GM18873 (cell line): Measurements from ENCODE around the gene PNPO.
"Not testable (repeated sequence)": the region's sequence is repeated elsewhere in the genome, so short reads cannot be mapped to it uniquely, and the experiment has no call there.

ENCODE experiments used
- ATAC-seq: cut with Tn5 transposase; IDR thresholded peaks from one replicate; pipeline ENCODE4 v1.9.1; 2021; ENCODE audit warnings: mild to moderate bottlenecking, moderate library complexity, moderate number of reproducible peaks; ENCODE audit not compliant: unreplicated experiment, low FRiP score

The PNPO gene

DNA sequence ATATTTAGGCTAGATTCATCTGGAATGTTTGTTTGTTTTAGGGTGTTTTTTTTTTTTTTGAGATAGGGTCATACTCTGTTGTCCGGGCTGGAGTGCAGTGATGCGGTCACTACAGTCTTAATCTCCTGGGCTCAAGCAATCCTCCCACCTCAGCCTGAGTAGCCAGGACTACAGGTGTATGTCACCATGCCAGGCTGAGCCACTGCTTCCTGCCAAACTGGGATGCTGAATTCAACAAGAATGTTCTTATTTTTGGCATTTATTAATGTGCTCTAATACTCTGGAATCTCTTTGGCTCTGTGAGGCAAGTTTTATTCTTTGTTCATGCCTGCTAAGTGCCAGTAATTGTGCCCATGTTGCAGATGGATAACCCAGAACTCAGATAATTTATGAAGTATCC, 23.8 kb upstream of the PNPO start:
- ATAC-seq, result no peak

DNA sequence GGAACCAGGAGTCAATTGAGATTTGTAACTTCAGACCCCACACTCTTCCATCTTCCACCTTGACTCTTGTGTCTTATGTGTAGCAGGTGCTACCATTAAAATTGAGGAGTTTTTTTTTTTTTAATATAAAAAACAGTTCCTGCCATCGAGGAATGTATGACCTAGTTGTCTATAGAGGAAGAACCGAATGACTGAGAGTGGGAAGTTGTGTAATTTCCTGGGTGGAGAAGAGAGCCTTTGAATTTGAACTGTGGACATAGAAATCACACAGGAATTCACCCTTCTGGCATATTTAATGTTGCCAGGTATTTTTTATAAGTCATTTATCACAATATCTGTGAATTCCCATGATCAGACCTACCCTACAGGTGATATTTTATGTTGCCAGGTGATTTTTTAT, 23.4 kb upstream of the PNPO start:
- ATAC-seq, result no peak

DNA sequence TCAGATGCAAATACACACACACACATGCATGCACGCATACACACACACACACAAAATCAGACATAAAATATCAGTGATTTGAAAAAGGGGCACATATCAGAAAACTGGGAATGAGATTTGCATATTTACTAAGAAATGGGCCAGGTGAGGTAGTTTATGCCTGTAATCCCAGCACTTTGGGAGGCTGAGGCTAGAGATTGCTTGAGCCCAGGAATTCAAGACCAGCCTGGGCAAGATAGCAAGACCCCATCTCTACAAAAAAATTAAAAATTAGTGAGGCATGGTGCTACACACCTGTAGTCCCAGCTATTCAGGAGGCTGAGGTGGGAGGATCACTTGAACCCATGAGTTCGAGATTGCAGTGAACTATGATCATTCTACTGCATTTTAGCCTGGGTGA, 22.4 kb upstream of the PNPO start:
- ATAC-seq, result no peak

DNA sequence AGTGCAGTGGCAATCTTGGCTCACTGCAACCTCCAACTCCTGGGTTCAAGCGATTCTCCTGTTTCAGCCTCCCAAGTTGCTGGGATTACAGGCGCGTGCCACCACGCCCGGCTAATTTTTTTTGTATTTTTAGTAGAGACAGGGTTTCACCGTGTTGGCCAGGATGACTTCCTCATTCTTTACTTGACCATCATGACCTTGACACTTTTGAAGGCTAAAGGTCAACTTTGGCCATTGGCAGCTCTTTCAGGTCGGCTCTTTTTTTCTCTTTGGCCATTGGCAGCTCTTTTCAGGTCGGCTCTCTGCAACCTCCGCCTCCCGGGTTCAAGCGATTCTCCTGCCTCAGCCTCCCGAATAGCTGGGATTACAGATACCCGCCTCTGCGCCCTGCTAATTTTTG, 21.5 kb upstream of the PNPO start:
- not testable (repeated sequence) for ATAC-seq

DNA sequence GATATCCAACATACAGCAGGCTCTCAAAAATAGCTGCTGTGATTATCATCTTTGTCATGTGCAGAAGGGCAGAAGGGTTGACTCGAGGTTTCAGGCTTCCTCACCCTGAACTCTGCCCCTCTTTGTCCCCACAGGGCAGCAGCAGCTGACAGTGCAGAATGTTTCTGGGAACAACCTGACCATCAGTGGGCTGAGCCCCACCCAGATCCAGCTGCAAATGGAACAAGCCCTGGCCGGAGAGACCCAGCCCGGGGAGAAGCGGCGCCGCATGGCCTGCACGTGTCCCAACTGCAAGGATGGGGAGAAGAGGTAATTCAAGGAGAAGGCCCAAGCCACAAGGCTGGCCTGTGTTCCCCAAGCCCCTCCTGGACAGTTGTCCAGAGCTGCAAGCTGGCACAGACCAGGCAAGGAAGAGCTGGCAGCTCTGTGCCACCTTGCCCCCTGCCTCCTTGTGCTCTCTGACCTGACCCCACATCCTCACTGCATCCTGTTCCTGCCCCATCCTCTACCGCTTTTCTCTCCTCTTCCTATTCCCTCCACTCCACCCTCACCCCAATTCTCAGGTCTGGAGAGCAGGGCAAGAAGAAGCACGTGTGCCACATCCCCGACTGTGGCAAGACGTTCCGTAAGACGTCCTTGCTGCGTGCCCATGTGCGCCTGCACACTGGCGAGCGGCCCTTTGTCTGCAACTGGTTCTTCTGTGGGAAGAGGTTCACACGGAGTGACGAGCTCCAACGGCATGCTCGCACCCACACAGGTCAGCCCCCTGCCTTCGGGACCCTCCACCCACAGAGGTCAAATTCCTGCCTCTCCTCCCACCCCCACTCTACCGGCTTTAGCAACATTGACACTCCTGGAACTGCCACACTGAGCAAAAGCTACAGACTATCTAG, 16.3 kb upstream of the PNPO start:
- ATAC-seq, result no peak

DNA sequence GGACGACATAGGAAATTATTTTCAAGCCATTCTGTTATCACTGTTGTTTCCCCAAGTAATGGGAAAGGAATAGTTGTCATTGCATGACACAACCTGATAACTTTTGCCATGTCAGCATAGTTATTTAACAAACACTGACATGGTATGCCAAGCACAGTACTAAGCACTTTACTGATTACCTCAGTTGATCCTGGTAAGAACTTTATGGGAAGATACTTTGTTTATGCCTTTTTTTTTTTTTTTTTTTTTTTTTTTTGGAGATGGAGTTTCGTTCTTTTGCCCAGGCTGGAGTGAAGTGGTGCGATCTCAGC, 15.7 kb upstream of the PNPO start:
- ATAC-seq, result no peak

DNA sequence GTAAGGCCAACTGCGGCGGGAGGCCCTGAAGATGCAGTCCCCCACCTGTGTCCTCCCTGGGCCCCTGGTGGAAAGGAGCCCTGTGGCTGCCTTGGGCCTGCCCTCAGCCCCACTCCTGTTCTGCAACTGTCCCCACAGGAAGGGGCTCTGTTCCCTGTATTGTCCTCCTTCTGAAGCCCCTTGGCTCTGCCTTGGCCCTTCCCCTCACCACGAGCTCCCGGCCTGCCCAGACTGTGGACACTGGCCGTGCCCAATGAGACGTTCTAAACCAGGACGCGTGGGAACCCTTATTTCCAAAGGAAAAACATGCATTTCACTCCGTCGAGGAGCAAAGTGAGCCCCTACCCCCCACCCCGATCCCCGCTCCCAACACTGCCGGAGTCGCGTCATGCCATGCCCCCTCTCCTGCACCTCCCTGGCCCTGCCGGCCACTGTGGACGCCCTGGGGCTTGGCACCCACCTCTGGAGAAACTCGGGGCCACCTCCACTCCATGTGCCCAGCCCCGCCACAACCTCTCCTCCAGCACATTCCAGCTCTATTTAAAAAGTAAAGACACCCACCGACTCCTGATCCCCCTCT, 13.5 kb upstream of the PNPO start:
- no peak for ATAC-seq

DNA sequence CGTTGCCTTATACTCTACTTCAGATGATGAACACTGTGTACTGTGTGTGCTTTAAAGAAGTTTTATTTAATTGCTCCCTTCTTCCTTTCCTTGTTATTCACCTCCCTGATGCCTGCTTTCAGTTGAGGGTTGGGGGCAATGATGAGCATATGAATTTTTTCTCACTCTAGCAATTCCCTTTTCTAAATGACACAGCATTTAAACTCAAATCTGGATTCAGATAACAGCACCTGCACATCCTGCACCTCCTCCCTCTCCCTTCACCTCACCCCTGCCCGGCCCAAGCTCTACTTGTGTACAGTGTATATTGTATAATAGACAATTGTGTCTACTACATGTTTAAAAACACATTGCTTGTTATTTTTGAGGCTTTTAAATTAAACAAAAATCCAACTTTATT, 13.0 kb upstream of the PNPO start:
- no peak for ATAC-seq

DNA sequence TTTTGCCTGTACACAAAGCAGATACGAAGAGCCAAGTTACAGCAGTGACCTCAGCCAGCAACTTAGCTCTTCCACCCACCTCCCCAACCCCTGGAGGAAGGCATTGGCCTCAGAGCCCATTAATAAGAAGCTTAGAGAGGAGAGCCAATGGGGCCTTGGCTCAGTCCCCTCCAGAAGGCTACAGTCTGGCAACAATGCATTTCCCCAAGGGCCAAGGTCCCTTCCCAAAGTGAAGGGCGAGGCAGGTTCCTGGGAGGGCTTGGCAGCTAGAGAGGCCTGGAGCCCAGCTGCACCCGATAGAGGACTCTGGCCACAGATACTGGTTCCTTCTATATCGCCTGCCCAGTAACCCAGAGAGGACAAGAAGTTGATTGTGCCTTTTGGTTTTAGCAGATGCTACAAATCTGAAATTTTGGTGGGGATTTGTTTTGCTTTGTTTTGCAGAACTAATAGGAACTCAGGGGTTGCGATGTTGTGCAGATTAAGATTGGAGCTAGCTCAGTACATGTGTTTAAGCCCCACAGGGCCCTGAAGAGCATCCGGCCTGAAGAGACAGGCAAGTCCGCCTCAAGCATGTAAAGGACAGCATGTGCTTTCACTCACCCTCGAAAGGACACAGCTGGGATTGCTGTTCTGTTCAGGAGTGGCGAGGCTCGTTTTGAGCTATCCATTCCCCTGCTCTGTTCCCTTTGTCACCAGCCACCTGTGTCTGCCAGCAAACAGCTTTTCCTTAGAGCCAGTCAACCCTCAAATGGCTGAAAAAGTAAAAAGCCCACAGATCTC, 12.0 kb upstream of the PNPO start:
- ATAC-seq, result no peak

DNA sequence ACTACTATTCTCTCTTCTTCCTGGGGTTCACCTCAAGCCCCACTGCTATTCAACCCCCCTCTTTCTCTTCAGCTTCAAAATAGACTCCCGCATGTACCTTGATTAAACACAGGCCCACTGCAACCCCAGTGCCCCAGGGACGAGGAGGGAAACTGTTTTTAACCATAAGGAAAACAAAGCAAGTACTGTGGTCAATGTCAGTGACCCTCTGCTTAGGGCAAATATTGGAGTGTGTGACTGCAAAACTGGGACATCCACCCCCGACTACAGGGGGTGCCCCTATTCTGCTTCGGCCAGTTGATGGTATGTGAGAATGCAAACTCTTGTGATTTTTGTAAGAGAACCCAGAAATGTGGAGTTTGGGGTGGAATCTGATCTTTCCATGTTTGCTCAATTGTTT, 9.5 kb upstream of the PNPO start:
- ATAC-seq, result no peak

DNA sequence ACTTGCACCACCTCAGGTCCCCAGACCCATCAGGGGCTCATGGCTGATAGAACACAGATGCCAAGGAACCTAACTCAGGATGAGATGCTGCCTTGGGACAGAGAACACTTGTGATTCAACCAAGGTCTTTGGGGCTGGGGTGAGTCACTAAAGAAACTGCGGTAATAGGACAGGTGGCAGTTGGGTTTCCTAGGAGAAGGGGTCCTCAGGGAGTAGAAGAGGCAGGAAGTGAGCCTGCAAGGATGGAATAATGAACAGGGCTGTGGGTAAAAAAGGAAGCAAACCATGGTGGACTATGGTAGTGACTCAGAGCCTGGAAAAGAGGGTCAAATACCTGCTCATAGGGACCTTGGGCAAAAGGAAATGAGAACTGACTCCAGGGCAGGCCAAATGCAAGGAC, 6.5 kb upstream of the PNPO start:
- no peak for ATAC-seq

DNA sequence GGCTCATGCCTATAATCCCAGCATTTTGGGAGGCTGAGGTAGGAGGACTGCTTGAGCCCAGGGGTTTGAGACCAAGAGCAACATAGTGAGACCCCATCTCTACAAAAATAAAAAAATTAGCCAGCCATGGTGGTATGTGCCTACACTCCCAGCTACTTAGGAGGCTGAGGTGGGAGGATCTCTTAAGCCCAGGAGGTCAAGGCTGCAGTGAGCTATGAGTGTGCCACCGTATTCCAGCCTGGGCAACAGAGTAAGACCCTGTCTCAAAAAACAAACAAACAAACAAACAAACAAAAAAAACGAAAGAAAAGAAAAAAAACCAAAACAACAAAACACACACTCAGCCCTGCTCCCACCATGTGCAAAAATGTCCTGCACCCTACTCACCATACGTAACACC, 5.9 kb upstream of the PNPO start:
- not testable (repeated sequence) for ATAC-seq

DNA sequence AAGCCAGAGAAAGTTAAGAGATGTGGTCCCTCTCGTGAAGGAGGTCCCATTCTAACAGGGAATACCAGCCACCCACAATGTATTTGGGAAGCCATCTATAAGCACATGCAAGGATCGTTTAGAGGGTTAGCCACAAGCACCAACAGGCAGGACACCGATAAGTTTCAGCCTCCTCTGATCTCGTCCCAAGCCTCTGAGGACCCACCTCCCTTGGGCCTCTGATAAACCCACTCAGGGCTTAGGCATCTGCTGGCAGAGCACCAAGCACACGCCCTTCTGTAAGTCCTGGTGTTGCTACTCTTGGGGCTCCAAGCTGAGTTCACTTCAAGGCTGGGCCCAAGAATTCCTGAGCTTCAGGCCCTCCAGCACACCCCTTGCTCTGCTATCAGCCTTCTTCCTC, 5.4 kb upstream of the PNPO start:
- no peak for ATAC-seq

DNA sequence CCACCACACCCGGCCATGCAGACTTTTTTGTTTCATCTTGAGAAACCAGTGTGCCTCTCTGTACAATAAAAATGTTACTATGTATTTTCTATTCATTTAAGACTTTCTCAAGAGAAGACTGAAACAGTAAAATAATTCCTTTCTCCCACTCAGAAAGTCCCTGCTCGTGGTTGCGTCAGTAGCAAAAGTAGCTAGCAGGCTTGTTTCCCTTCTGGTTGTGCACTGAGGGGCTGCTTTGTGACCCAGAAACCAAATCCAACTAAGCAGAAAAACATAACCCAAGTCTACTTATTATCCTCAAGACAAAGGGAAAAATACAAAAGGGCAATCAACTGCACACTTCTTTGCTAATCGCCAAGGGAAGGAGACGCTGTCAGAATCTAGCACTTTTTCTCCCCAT, 3.4 kb upstream of the PNPO start:
- no peak for ATAC-seq

DNA sequence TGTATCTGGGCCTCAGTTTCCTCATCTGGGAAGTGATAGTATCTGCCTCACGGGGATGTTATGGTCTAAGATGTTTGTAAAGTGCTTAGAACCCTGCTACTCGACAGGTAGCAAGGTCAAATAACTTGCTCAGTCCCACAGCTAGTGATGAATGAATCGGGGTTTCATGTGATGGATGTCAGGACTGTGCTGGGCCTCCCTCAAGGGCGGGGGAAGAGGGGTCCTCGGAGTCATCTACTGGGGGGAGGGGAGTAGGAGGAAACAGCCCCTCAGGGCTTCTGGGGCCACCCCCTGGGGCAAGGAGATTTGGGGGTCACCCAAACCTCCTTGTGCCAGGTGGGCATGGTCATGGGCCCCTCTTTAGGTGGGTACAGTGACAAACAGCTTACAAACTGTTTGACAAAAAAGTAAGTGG, 732 bp downstream of the PNPO start:
- ATAC-seq, result no peak

DNA sequence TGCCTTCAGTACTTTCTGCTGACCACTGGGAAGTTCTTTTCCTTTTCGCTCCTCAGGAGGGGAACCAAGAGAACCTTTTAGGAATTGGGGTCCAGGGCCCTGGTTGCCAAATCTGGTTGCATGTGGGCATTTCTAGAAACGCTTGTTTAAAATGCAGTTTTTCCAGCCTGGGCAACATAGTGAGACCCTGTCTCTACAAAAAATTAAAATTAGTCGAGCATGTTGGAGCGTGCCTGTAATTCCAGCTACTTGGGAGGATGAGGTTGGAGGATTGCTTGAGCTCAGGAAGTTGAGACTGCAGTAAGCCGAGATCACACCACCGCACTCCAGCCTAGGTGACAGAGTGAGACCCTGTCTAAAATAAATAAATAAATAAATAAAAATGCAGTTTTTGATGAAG, 1.2 kb downstream of the PNPO start:
- ATAC-seq, result no peak

DNA sequence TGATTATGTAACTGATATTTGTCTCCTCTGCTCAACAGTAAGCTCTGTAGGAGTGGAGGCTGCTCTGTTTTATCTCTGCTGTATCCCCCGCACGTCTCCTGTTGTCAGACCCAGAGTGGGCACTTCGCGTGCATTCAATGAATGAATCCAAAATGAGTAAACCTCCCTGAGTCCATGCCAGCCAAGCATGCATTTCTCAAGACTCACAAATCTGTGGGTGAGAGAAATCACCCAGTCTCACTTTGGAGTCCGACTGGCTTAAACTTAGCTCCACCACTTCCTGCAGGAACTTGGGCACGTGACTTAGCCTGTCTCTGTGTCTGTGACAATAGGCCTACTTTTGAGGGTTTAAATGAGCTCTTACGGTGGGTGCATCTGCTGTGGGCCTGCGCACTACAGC, 3.7 kb downstream of the PNPO start:
- no peak for ATAC-seq

DNA sequence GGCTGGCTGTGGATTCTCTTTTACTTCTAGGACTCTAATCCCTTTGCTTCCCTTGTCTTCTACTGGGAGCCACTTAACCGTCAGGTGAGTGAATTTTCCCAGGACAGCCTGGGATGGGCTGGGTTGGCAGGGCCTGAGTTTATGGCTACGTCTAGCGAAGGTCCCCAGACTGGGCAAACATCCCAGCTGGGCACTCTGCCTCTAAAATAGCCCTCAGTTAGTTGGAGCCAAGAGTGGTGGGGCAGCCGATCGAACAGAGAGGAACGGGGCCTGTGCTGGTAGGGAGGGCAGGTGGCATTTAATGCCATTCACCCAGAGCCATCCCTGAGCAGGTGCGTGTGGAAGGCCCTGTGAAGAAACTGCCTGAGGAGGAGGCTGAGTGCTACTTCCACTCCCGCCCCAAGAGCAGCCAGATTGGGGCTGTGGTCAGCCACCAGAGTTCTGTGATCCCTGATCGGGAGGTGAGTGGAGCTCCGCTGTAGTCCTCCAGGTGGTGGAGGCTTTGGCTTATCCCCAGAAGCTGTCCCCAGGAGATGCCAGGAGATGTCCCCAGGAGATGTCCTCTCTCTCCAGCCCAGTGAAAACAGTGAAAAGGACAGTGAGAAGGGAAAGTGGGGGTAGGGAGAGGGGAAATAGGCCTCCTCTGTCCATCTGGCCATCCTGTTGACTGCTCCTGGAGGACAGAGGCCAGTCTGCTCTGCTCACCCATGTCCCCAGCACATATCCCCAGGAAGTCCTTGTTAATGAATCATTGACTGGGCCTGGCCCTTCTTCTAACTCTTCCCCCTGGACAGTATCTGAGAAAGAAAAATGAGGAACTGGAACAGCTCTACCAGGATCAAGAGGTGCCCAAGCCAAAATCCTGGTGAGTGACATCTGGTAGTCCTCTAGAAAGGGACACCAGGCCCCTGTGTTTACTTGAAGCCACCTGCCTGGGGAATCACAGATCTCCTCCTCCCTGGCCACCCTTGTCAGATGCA, 4.4 kb downstream of the PNPO start:
- no peak for ATAC-seq

DNA sequence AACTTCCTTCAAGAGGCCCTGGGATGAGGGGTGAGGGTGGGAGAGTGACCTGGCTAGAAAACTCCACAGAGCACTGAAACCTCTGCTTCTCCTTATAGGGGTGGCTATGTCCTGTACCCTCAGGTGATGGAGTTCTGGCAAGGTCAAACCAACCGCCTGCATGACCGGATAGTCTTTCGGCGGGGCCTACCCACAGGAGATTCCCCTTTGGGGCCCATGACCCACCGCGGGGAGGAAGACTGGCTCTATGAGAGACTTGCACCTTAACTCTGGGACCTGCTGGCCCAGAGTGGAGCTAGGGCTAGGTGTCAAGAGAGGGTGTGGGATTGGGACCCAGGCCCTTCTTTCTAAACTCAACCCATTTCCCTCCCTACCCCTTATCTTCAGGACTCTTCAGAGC, 5.1 kb downstream of the PNPO start:
- ATAC-seq, result no peak

DNA sequence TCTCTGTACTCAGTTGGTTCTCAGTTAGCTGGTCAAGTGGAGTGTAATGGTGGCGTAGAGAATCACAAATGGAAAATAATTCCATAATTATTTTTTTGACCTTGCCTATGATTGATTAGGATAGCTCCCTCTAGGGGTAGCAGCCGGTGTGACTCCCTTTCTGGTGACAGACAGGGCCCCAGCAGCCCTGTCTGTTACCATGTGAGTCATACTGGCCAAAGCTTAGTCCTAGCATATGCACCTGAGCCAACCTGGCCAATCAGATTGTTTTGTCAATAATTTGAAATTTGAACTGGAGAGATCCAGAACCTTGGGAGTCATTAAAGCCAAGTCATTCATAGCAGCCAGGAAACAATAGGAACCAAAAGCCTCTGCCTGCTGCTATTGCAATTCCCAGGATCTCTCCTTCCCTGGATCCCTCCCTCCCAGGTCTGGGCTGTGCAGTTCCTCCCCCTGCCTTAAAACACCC, 5.6 kb downstream of the PNPO start:
- no peak for ATAC-seq
